ENCODE measurements around the gene B4GALT2. TPM values are rescaled to one million over a fixed set of nuclear protein-coding genes. Genes with fewer than 3 reads are reported as not detected.

B4GALT2 gene
- total RNA-seq, 1 donor from 2014 or later: 56.6 TPM

GRCh38 chr1:44015206-44015605, 36.2 kb downstream of the B4GALT2 start:
- H3K36me3 ChIP-seq (ENCODE audit: insufficient read depth, low read length): no peaks in the 10 kb centered on the region
- H3K9me3 Mint-ChIP-seq (ENCODE audit: unreplicated experiment): no peaks in the 10 kb centered on the region
- no peaks in the 10 kb centered on the region for H3K27me3 ChIP-seq (ENCODE audit: insufficient read depth, low read length)
- FAIRE-seq (no peak), DNase-seq (ENCODE audit: low read depth) (no peak)
- H3K4me1 ChIP-seq (ENCODE audit: insufficient read depth, low read length): no peaks in the 10 kb centered on the region
- TF ChIP-seq CTCF (IDR thresholded peaks at IDR 0.05; ENCODE audit: insufficient read depth, low read depth, low read length) (no peak), EZH2 (IDR thresholded peaks at IDR 0.05; ENCODE audit: insufficient read depth, low read length) (no peak)
- no peaks in the 10 kb centered on the region for H4K20me1 ChIP-seq (ENCODE audit: insufficient read depth, low read length)
- no peaks in the 10 kb centered on the region for H3K9me3 ChIP-seq (ENCODE audit: insufficient read depth, low read depth, low read length)
- peaks cover 2% of the 10 kb centered on the region for H3K36me3 Mint-ChIP-seq (ENCODE audit: low read depth, unreplicated experiment)
- H3K27me3 Mint-ChIP-seq (ENCODE audit: low read depth, unreplicated experiment): no peaks in the 10 kb centered on the region
- no peak overlapping the region for H2AFZ ChIP-seq (ENCODE audit: low read depth, low read length)
- H3K4me1 Mint-ChIP-seq (ENCODE audit: low read depth, unreplicated experiment): peaks cover 5% of the 10 kb centered on the region
- no peak overlapping the region for H3K27ac ChIP-seq (ENCODE audit: low read depth, low read length)
- no peak overlapping the region for H3K9ac ChIP-seq (ENCODE audit: low read length)
- H3K27ac Mint-ChIP-seq (ENCODE audit: unreplicated experiment): no peak overlapping the region
- no peak overlapping the region for H3K4me3 ChIP-seq (ENCODE audit: insufficient read depth, low read depth, low read length)
- no peak overlapping the region for H3K4me3 Mint-ChIP-seq (ENCODE audit: unreplicated experiment)
- H3K79me2 ChIP-seq (ENCODE audit: insufficient read depth, low read length): no peaks in the 10 kb centered on the region
- no peak overlapping the region for H3K4me2 ChIP-seq (ENCODE audit: low read length)

- H2AFZ ChIP-seq (ENCODE audit: low read depth, low read length): no peak overlapping the region
- FAIRE-seq: no peak
- TF ChIP-seq CTCF (IDR thresholded peaks at IDR 0.05; ENCODE audit: insufficient read depth, low read depth, low read length): no peak
- no peak for TF ChIP-seq EZH2 (IDR thresholded peaks at IDR 0.05; ENCODE audit: insufficient read depth, low read length)
- H3K27me3 ChIP-seq (ENCODE audit: insufficient read depth, low read length): no peaks in the 10 kb centered on the region
- Mint-ChIP-seq H3K4me1 (ENCODE audit: low read depth, unreplicated experiment) (peaks cover 5% of the 10 kb centered on the region), H3K27me3 (ENCODE audit: low read depth, unreplicated experiment) (no peaks in the 10 kb centered on the region), H3K9me3 (ENCODE audit: unreplicated experiment) (no peaks in the 10 kb centered on the region), H3K27ac (ENCODE audit: unreplicated experiment) (no peak overlapping the region), H3K36me3 (ENCODE audit: low read depth, unreplicated experiment) (peaks cover 6% of the 10 kb centered on the region), H3K4me3 (ENCODE audit: unreplicated experiment) (no peak overlapping the region)
- H3K4me1 ChIP-seq (ENCODE audit: insufficient read depth, low read length): no peaks in the 10 kb centered on the region
- no peak for DNase-seq (ENCODE audit: low read depth)
- H3K4me2 ChIP-seq (ENCODE audit: low read length): peak overlapping the region; percentile 64
- no peaks in the 10 kb centered on the region for H4K20me1 ChIP-seq (ENCODE audit: insufficient read depth, low read length)
- no peaks in the 10 kb centered on the region for H3K9me3 ChIP-seq (ENCODE audit: insufficient read depth, low read depth, low read length)
- no peak overlapping the region for H3K9ac ChIP-seq (ENCODE audit: low read length)
- H3K4me3 ChIP-seq (ENCODE audit: insufficient read depth, low read depth, low read length): no peak overlapping the region
- H3K79me2 ChIP-seq (ENCODE audit: insufficient read depth, low read length): no peaks in the 10 kb centered on the region
- H3K27ac ChIP-seq (ENCODE audit: low read depth, low read length): no peak overlapping the region
- no peaks in the 10 kb centered on the region for H3K36me3 ChIP-seq (ENCODE audit: insufficient read depth, low read length)
These were observed 37.3 kb downstream of the B4GALT2 start for GRCh38 chr1:44016041-44016889.

GRCh38 chr1:44016890-44017400, 37.9 kb downstream of the B4GALT2 start:
- Mint-ChIP-seq H3K9me3 (ENCODE audit: unreplicated experiment) (no peaks in the 10 kb centered on the region), H3K4me1 (ENCODE audit: low read depth, unreplicated experiment) (peaks cover 5% of the 10 kb centered on the region), H3K27ac (ENCODE audit: unreplicated experiment) (no peak overlapping the region), H3K4me3 (ENCODE audit: unreplicated experiment) (no peak overlapping the region), H3K27me3 (ENCODE audit: low read depth, unreplicated experiment) (no peaks in the 10 kb centered on the region), H3K36me3 (ENCODE audit: low read depth, unreplicated experiment) (peaks cover 9% of the 10 kb centered on the region)
- FAIRE-seq (no peak), DNase-seq (ENCODE audit: low read depth) (peak; percentile 14)
- H3K9ac ChIP-seq (ENCODE audit: low read length): no peak overlapping the region
- no peaks in the 10 kb centered on the region for H4K20me1 ChIP-seq (ENCODE audit: insufficient read depth, low read length)
- H3K4me1 ChIP-seq (ENCODE audit: insufficient read depth, low read length): no peaks in the 10 kb centered on the region
- no peaks in the 10 kb centered on the region for H3K79me2 ChIP-seq (ENCODE audit: insufficient read depth, low read length)
- H3K27ac ChIP-seq (ENCODE audit: low read depth, low read length): no peak overlapping the region
- no peaks in the 10 kb centered on the region for H3K27me3 ChIP-seq (ENCODE audit: insufficient read depth, low read length)
- H3K4me3 ChIP-seq (ENCODE audit: insufficient read depth, low read depth, low read length): no peak overlapping the region
- TF ChIP-seq EZH2 (IDR thresholded peaks at IDR 0.05; ENCODE audit: insufficient read depth, low read length) (no peak), CTCF (IDR thresholded peaks at IDR 0.05; ENCODE audit: insufficient read depth, low read depth, low read length) (no peak)
- peak overlapping the region; percentile 64 for H3K4me2 ChIP-seq (ENCODE audit: low read length)
- no peaks in the 10 kb centered on the region for H3K9me3 ChIP-seq (ENCODE audit: insufficient read depth, low read depth, low read length)
- no peaks in the 10 kb centered on the region for H3K36me3 ChIP-seq (ENCODE audit: insufficient read depth, low read length)
- peak overlapping the region; percentile 34 for H2AFZ ChIP-seq (ENCODE audit: low read depth, low read length)
